ENCODE data around the gene NBL1.

The NBL1 gene

GRCh38 chr1:19682901-19683300 lies 38.8 kb downstream of the NBL1 start:
- Histone ChIP-seq H3K9ac (ENCODE audit: low read depth, low read length) (no peak overlapping the region), H3K4me3 (ENCODE audit: low read depth, low read length) (no peak overlapping the region), H3K9me3 (ENCODE audit: control insufficient read depth, insufficient read depth, low read length) (no peaks in the 10 kb centered on the region), H3K27me3 (ENCODE audit: control insufficient read depth, insufficient read depth, low read length) (no peaks in the 10 kb centered on the region), H3K36me3 (ENCODE audit: control insufficient read depth, insufficient read depth, low read length) (no peaks in the 10 kb centered on the region), H3K4me1 (ENCODE audit: control insufficient read depth, insufficient read depth, low read length) (peaks cover 5% of the 10 kb centered on the region)

DNA sequence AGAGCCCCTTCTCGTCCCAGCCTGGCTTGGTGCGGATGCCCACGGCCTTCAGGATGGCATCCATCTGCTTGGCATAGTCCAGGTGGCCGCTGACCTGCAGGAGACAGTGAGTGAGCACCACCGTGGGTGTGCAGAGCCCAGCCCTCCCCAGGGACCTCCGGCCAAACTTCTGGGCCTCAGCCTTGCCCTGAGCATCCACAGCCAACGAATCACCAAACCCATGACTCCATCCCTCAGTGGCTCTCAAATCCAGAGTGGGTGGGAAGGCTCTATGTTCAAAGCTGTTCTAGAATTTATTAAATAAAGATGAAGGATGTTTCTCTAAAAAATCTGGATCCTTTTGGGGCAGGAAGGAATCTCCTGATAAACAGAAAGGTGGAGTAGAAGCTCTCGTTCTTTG lies 39.2 kb downstream of the NBL1 start:
- no peak overlapping the region for H3K4me3 ChIP-seq (ENCODE audit: low read depth, low read length)
- no peak overlapping the region for H3K9ac ChIP-seq (ENCODE audit: low read depth, low read length)
- H3K9me3 ChIP-seq (ENCODE audit: control insufficient read depth, insufficient read depth, low read length): no peaks in the 10 kb centered on the region
- peaks cover 5% of the 10 kb centered on the region for H3K4me1 ChIP-seq (ENCODE audit: control insufficient read depth, insufficient read depth, low read length)
- no peaks in the 10 kb centered on the region for H3K27me3 ChIP-seq (ENCODE audit: control insufficient read depth, insufficient read depth, low read length)
- H3K36me3 ChIP-seq (ENCODE audit: control insufficient read depth, insufficient read depth, low read length): no peaks in the 10 kb centered on the region

- Histone ChIP-seq H3K4me1 (ENCODE audit: control insufficient read depth, insufficient read depth, low read length) (peaks cover 5% of the 10 kb centered on the region), H3K27me3 (ENCODE audit: control insufficient read depth, insufficient read depth, low read length) (no peaks in the 10 kb centered on the region), H3K9me3 (ENCODE audit: control insufficient read depth, insufficient read depth, low read length) (no peaks in the 10 kb centered on the region), H3K9ac (ENCODE audit: low read depth, low read length) (no peak overlapping the region), H3K36me3 (ENCODE audit: control insufficient read depth, insufficient read depth, low read length) (no peaks in the 10 kb centered on the region), H3K4me3 (ENCODE audit: low read depth, low read length) (no peak overlapping the region)
Observed at GRCh38 chr1:19684677-19685076, 40.6 kb downstream of the NBL1 start.

GRCh38 chr1:19685994-19686393 lies 41.9 kb downstream of the NBL1 start:
- H3K4me3 ChIP-seq (ENCODE audit: low read depth, low read length): no peak overlapping the region
- H3K36me3 ChIP-seq (ENCODE audit: control insufficient read depth, insufficient read depth, low read length): no peaks in the 10 kb centered on the region
- no peaks in the 10 kb centered on the region for H3K9me3 ChIP-seq (ENCODE audit: control insufficient read depth, insufficient read depth, low read length)
- peaks cover 5% of the 10 kb centered on the region for H3K4me1 ChIP-seq (ENCODE audit: control insufficient read depth, insufficient read depth, low read length)
- no peak overlapping the region for H3K9ac ChIP-seq (ENCODE audit: low read depth, low read length)
- H3K27me3 ChIP-seq (ENCODE audit: control insufficient read depth, insufficient read depth, low read length): no peaks in the 10 kb centered on the region

DNA sequence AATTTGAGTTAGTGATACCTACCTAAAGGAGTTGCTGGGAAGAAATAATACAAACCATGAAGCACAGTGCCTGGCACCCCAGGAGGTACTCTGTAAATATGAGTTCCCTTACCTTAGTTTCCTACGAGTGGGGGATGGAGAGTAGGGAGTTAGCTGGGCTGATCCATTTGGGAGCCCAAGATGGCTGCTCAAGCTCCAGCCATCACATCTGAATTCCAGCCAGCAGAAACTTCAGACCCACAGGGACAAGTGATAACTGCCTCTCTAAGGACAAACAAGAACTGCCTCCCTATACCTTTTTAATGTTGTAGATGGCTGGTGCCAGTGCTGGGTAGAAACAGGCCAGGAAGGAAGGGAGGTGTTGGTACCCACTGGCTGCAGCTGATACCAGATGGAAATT lies 43.3 kb downstream of the NBL1 start:
- Histone ChIP-seq H3K4me1 (ENCODE audit: control insufficient read depth, insufficient read depth, low read length) (peaks cover 5% of the 10 kb centered on the region), H3K36me3 (ENCODE audit: control insufficient read depth, insufficient read depth, low read length) (no peaks in the 10 kb centered on the region), H3K9ac (ENCODE audit: low read depth, low read length) (no peak overlapping the region), H3K27me3 (ENCODE audit: control insufficient read depth, insufficient read depth, low read length) (no peaks in the 10 kb centered on the region), H3K9me3 (ENCODE audit: control insufficient read depth, insufficient read depth, low read length) (no peaks in the 10 kb centered on the region), H3K4me3 (ENCODE audit: low read depth, low read length) (no peak overlapping the region)

GRCh38 chr1:19688041-19688842 lies 44.1 kb downstream of the NBL1 start:
- Histone ChIP-seq H3K9ac (ENCODE audit: low read depth, low read length) (no peak overlapping the region), H3K36me3 (ENCODE audit: control insufficient read depth, insufficient read depth, low read length) (no peaks in the 10 kb centered on the region), H3K4me3 (ENCODE audit: low read depth, low read length) (no peak overlapping the region), H3K27me3 (ENCODE audit: control insufficient read depth, insufficient read depth, low read length) (no peaks in the 10 kb centered on the region), H3K9me3 (ENCODE audit: control insufficient read depth, insufficient read depth, low read length) (no peaks in the 10 kb centered on the region), H3K4me1 (ENCODE audit: control insufficient read depth, insufficient read depth, low read length) (peaks cover 5% of the 10 kb centered on the region)

GRCh38 chr1:19689085-19689757 lies 45.1 kb downstream of the NBL1 start:
- no peaks in the 10 kb centered on the region for H3K9me3 ChIP-seq (ENCODE audit: control insufficient read depth, insufficient read depth, low read length)
- no peak overlapping the region for H3K4me3 ChIP-seq (ENCODE audit: low read depth, low read length)

GRCh38 chr1:19689856-19690255 lies 45.7 kb downstream of the NBL1 start:
- no peak overlapping the region for H3K4me3 ChIP-seq (ENCODE audit: low read depth, low read length)

More at GRCh38 chr1:19689085-19689757, 45.1 kb downstream of the NBL1 start:
- H3K27me3 ChIP-seq (ENCODE audit: control insufficient read depth, insufficient read depth, low read length): no peaks in the 10 kb centered on the region
- no peaks in the 10 kb centered on the region for H3K36me3 ChIP-seq (ENCODE audit: control insufficient read depth, insufficient read depth, low read length)
- peaks cover 5% of the 10 kb centered on the region for H3K4me1 ChIP-seq (ENCODE audit: control insufficient read depth, insufficient read depth, low read length)
- no peak overlapping the region for H3K9ac ChIP-seq (ENCODE audit: low read depth, low read length)

DNA sequence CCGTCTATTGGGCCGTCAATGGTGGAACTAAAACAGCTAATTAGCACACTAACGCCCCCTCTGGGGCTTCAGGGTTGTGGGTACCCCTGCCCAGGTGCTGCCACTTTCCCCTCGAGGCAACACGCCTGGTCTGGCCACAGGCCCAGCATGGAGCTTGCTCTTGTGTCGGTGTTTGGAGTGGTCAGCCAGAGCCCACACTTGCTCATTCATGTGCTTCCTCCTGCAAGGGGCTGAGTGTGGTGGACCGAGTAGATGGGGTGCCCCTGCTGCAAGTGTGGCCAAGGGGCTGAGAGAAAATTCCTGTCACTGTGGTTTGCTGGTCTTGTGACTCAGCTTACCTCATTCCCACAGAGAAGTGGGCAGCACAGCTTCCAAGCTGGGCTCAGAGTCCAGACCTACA lies 46.2 kb downstream of the NBL1 start:
- peaks cover 5% of the 10 kb centered on the region for H3K4me1 ChIP-seq (ENCODE audit: control insufficient read depth, insufficient read depth, low read length)
- no peaks in the 10 kb centered on the region for H3K36me3 ChIP-seq (ENCODE audit: control insufficient read depth, insufficient read depth, low read length)
- no peaks in the 10 kb centered on the region for H3K27me3 ChIP-seq (ENCODE audit: control insufficient read depth, insufficient read depth, low read length)
- no peak overlapping the region for H3K4me3 ChIP-seq (ENCODE audit: low read depth, low read length)
- H3K9me3 ChIP-seq (ENCODE audit: control insufficient read depth, insufficient read depth, low read length): no peaks in the 10 kb centered on the region
- no peak overlapping the region for H3K9ac ChIP-seq (ENCODE audit: low read depth, low read length)

More at GRCh38 chr1:19689856-19690255, 45.7 kb downstream of the NBL1 start:
- Histone ChIP-seq H3K4me1 (ENCODE audit: control insufficient read depth, insufficient read depth, low read length) (peaks cover 5% of the 10 kb centered on the region), H3K36me3 (ENCODE audit: control insufficient read depth, insufficient read depth, low read length) (no peaks in the 10 kb centered on the region), H3K27me3 (ENCODE audit: control insufficient read depth, insufficient read depth, low read length) (no peaks in the 10 kb centered on the region), H3K9me3 (ENCODE audit: control insufficient read depth, insufficient read depth, low read length) (no peaks in the 10 kb centered on the region), H3K9ac (ENCODE audit: low read depth, low read length) (no peak overlapping the region)

- Histone ChIP-seq H3K27me3 (ENCODE audit: control insufficient read depth, insufficient read depth, low read length) (no peaks in the 10 kb centered on the region), H3K9ac (ENCODE audit: low read depth, low read length) (no peak overlapping the region), H3K4me1 (ENCODE audit: control insufficient read depth, insufficient read depth, low read length) (no peaks in the 10 kb centered on the region), H3K4me3 (ENCODE audit: low read depth, low read length) (no peak overlapping the region), H3K36me3 (ENCODE audit: control insufficient read depth, insufficient read depth, low read length) (no peaks in the 10 kb centered on the region), H3K9me3 (ENCODE audit: control insufficient read depth, insufficient read depth, low read length) (no peaks in the 10 kb centered on the region)
Observed at GRCh38 chr1:19694298-19694697, 50.2 kb downstream of the NBL1 start.

DNA sequence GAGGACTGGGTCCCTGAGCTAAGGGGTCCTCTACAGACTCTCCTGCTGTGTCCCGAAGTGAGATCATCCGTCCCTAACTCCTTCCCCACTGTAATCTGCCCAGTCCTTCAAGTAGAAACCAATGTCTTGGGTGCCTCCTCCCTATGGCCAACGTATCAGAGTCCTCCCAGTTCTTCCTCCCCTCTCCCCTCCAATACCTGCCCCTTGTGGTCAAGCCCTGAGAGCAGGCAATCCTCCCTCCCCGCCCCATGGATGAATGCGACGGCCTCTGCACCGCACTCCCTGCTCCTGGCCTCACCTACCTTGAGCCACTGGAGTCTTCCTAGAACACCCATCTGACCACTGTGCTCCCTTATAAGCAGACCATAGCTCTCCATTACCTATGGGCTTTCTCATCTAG lies 51.7 kb downstream of the NBL1 start:
- H3K36me3 ChIP-seq (ENCODE audit: control insufficient read depth, insufficient read depth, low read length): no peaks in the 10 kb centered on the region
- no peaks in the 10 kb centered on the region for H3K9me3 ChIP-seq (ENCODE audit: control insufficient read depth, insufficient read depth, low read length)
- no peaks in the 10 kb centered on the region for H3K27me3 ChIP-seq (ENCODE audit: control insufficient read depth, insufficient read depth, low read length)
- H3K4me1 ChIP-seq (ENCODE audit: control insufficient read depth, insufficient read depth, low read length): no peaks in the 10 kb centered on the region
- H3K9ac ChIP-seq (ENCODE audit: low read depth, low read length): no peak overlapping the region
- H3K4me3 ChIP-seq (ENCODE audit: low read depth, low read length): no peak overlapping the region

- H3K9ac ChIP-seq (ENCODE audit: low read depth, low read length): no peak overlapping the region
- H3K36me3 ChIP-seq (ENCODE audit: control insufficient read depth, insufficient read depth, low read length): no peaks in the 10 kb centered on the region
- no peaks in the 10 kb centered on the region for H3K27me3 ChIP-seq (ENCODE audit: control insufficient read depth, insufficient read depth, low read length)
- H3K9me3 ChIP-seq (ENCODE audit: control insufficient read depth, insufficient read depth, low read length): no peaks in the 10 kb centered on the region
- no peak overlapping the region for H3K4me3 ChIP-seq (ENCODE audit: low read depth, low read length)
- H3K4me1 ChIP-seq (ENCODE audit: control insufficient read depth, insufficient read depth, low read length): no peaks in the 10 kb centered on the region
Observed at GRCh38 chr1:19696820-19697219, 52.7 kb downstream of the NBL1 start.

Data from iPS-15b (cell line).